CD4-positive, alpha-beta T cell (primary cell): ENCODE data around the gene WDR93. TPM values are rescaled to one million over a fixed set of nuclear protein-coding genes. Genes with fewer than 3 reads are reported as not detected.

Source experiments
- ATAC-seq: fragments of 200-7000 bp; cut with Tn5 transposase; one replicate; pipeline ENCODE4 v1.10.0; 2022; ENCODE audit warnings: mild to moderate bottlenecking; ENCODE audit not compliant: poor library complexity
- CTCF ChIA-PET: fragments of 350-600 bp; sonication (Branson Sonifier 250); formaldehyde crosslinking; loops from one replicate; lab custom pipeline; 2021; ENCODE audit warnings: antibody characterized with exemption, inconsistent platforms; lab: Charles Lee
- POLR2A ChIA-PET: fragments of 350-600 bp; sonication (Branson Sonifier 250); formaldehyde crosslinking; loops from one replicate; lab custom pipeline; 2021; ENCODE audit warnings: antibody characterized with exemption, inconsistent platforms; lab: Charles Lee
- DNase-seq, 14 experiments: peaks; one replicate each; pipeline ENCODE4 v3.0.0-alpha.2; 2013 to 2020; ENCODE audit warnings: mixed read lengths in 2 of 14
- H3K27ac ChIP-seq, 2 donors: one replicate each; pipeline versions ENCODE4 v1.5.1 to v1.7.0; 2013; ENCODE audit warnings: low read length in 2 of 2, low read depth in 1 of 2, mild to moderate bottlenecking in 1 of 2
- H3K27me3 ChIP-seq, 2 experiments: 1 replicate in 1 of 2; 2 replicates in 1 of 2; pipeline versions ENCODE4 v1.6.1 to v1.7.0; 2013; ENCODE audit warnings: low read length in 2 of 2, control low read depth in 1 of 2, mild to moderate bottlenecking in 1 of 2, moderate library complexity in 1 of 2; ENCODE audit not compliant: insufficient read depth in 2 of 2, control insufficient read depth in 1 of 2
- H3K36me3 ChIP-seq: one replicate; pipeline ENCODE4 v1.6.1; 2013; ENCODE audit warnings: low read length, control low read depth; ENCODE audit not compliant: insufficient read depth
- H3K4me1 ChIP-seq: one replicate; pipeline ENCODE4 v1.6.1; 2013; ENCODE audit warnings: low read length, control low read depth; ENCODE audit not compliant: insufficient read depth
- H3K4me3 ChIP-seq: one replicate; pipeline ENCODE4 v1.5.1; 2013; ENCODE audit warnings: mild to moderate bottlenecking, low read length, moderate library complexity
- H3K9me3 ChIP-seq, 2 experiments: 1 replicate in 1 of 2; 2 replicates in 1 of 2; pipeline versions ENCODE4 v1.6.1 to v1.7.0; 2013; ENCODE audit warnings: low read length in 2 of 2, mild to moderate bottlenecking in 2 of 2, control low read depth in 1 of 2, moderate library complexity in 1 of 2; ENCODE audit not compliant: control insufficient read depth in 1 of 2, insufficient read depth in 1 of 2
- H3K27ac Mint-ChIP-seq: one replicate; pipeline ENCODE4 v1.8.0; 2020; ENCODE audit warnings: mixed read lengths
- H3K27me3 Mint-ChIP-seq: one replicate; pipeline ENCODE4 v1.8.0; 2021; ENCODE audit warnings: mixed read lengths
- H3K36me3 Mint-ChIP-seq: one replicate; pipeline ENCODE4 v1.8.0; 2021; ENCODE audit warnings: low read depth, mixed read lengths
- H3K4me1 Mint-ChIP-seq: one replicate; pipeline ENCODE4 v1.8.0; 2021; ENCODE audit warnings: low read depth, mixed read lengths
- H3K4me3 Mint-ChIP-seq: one replicate; pipeline ENCODE4 v1.8.0; 2020; ENCODE audit warnings: mild to moderate bottlenecking, mixed read lengths
- H3K9me3 Mint-ChIP-seq: one replicate; pipeline ENCODE4 v1.8.0; 2020; ENCODE audit warnings: mixed read lengths
- intact Hi-C, 2 experiments: fragments of 100-400 bp; cut with DNase I in 1 of 2; cut with micrococcal nuclease in 1 of 2; formaldehyde crosslinking; loops; one replicate each; pipeline versions ENCODE4 v1.15.1 to v1.9.0; 2023 to 2025; cut with DNase I, micrococcal nuclease
- polyA plus RNA-seq, 2 donors: library from polyadenylated mRNA; unstranded; fragments of 120-200 nt; gene quantifications; one replicate each; pipeline ENCODE4 v1.2.1, GENCODE V29; 2013
- total RNA-seq, 174 experiments: library from RNA in 2 of 174; stranded (reverse) in 2 of 174; gene quantifications; one replicate each; pipeline ENCODE4 v1.2.3 and lab custom pipeline; 2021 to 2026
- TF ChIP-seq, protein P1 (sequence below): fragments of 200-600 bp; IDR thresholded peaks from one replicate; pipeline ENCODE4 v1.8.0; 2022; ENCODE audit warnings: antibody characterized with exemption, mild to moderate bottlenecking

The WDR93 gene
- not detected for total RNA-seq
- not detected for polyA plus RNA-seq (2013, experiment 1 of 2)
- 0.05 TPM for polyA plus RNA-seq (2013, experiment 2 of 2)
- total RNA-seq (lab: John Stamatoyannopoulos, UW) = 0 to 0.28 (median 0.03) reads per million in 172 experiments

DNA sequence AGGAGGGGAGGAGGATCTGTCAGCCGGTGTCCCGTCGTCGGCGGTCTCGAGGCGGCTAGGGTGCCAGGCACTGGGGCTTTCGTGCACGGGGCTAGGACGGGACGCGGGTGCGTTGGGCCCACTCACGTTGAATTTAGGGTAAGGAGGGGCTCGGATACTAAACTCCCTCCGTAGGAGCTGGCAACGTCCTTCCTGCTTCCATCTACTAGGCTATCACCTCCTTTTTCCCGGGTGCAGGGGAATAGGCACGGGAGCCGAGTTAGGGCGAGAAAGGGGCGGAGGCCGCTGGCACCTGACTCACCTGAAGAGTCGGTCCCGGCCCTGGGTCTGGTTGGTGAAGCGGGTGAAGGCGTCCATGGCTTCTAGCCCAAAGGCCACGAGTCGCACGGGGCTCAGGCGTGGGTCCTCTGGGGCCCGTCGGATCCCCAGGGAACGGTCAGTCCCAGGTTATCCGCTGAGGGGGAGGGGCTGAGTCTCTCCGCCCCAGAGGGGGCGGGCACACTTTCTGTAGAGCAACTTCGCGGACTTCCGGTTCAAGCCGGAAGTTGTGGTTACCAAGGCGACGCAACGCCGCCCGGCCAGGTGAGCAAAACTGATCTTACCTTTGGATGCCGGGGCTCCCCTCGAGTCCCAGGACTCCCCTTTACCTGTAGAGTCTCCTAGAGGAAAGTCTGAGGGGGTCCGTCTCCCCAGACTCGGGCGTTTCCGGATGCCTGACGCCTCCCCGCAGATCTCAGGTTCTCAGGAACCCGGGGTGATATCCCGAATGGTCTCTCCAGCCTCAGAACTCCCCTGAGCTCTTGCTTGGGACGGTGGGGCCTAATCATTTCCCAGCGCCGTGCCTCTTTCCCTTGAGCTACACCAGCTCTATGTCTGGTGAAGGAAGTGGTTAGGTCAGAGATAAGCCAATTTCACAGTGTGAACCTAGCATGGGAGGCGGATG is at the start of gene WDR93, which contains the start of gene PEX11A:
TSS of gene WDR93 (plus strand) at position 536 of the 943 bp plus-strand sequence. CDS start 10,936 bp downstream, outside the sequence.
TSS of gene PEX11A (minus strand) at position 479 of the 943 bp plus-strand sequence. CDS start at position 357, 122 bp downstream.
- peak within 1 kb of the TSS; percentile 90 for H3K4me3 Mint-ChIP-seq
- H3K27me3 Mint-ChIP-seq = peaks cover 5% of the 10 kb centered on the region
- Histone ChIP-seq H3K9me3 (no peaks in the 10 kb centered on the region), H3K27me3 (no peaks in the 10 kb centered on the region), H3K36me3 (peaks cover 2% of the 10 kb centered on the region), H3K4me3 (peak within 1 kb of the TSS; percentile 98), H3K27ac (peak within 1 kb of the TSS in 1 of 2 donors; percentile 63), H3K4me1 (peaks cover 17% of the 10 kb centered on the region)
- DNase-seq (peak; percentile 58 to 89 (median 71)), ATAC-seq (peak; percentile 82)
- H3K36me3 Mint-ChIP-seq = peaks cover 2% of the 10 kb centered on the region
- peak within 1 kb of the TSS; percentile 73 for H3K27ac Mint-ChIP-seq
- peaks cover 6% of the 10 kb centered on the region for H3K4me1 Mint-ChIP-seq
- ChIA-PET POLR2A (no interaction called here), CTCF (no interaction called here)
- TF ChIP-seq, protein P1, sequence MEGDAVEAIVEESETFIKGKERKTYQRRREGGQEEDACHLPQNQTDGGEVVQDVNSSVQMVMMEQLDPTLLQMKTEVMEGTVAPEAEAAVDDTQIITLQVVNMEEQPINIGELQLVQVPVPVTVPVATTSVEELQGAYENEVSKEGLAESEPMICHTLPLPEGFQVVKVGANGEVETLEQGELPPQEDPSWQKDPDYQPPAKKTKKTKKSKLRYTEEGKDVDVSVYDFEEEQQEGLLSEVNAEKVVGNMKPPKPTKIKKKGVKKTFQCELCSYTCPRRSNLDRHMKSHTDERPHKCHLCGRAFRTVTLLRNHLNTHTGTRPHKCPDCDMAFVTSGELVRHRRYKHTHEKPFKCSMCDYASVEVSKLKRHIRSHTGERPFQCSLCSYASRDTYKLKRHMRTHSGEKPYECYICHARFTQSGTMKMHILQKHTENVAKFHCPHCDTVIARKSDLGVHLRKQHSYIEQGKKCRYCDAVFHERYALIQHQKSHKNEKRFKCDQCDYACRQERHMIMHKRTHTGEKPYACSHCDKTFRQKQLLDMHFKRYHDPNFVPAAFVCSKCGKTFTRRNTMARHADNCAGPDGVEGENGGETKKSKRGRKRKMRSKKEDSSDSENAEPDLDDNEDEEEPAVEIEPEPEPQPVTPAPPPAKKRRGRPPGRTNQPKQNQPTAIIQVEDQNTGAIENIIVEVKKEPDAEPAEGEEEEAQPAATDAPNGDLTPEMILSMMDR = no peak
- H3K9me3 Mint-ChIP-seq = no peaks in the 10 kb centered on the region
- intact Hi-C loops = loop anchor here in 1 of 2 experiments (5.0 to 10.0 kb wide), 2 partner anchors 113 to 356 kb away; partner anchors contain the start of genes POLG and TICRR

DNA sequence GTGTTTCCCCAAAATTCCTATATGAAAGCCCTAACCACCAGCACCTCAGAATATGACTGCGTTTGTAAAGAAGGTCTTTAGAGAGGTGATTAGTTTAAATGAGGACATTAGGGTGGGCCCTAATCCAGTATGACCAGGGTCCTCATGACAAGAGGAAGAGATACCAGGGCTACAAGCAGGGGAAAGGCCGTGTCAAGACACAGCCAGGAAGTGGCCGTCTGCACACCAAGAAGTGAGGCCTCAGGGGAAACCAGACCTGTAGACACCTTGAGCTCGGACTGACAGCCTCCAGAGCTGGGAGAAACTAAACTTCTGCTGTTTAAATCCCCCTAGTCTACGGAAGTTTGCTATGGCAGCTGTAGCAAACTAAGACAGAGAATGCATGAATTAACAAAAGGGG is 49.6 kb upstream of the WDR93 start:
- H3K36me3 ChIP-seq = no peaks in the 10 kb centered on the region
- no peaks in the 10 kb centered on the region for H3K4me1 ChIP-seq
- Mint-ChIP-seq H3K27me3 (no peaks in the 10 kb centered on the region), H3K9me3 (no peaks in the 10 kb centered on the region), H3K27ac (no peak overlapping the region), H3K36me3 (no peaks in the 10 kb centered on the region), H3K4me3 (no peak overlapping the region), H3K4me1 (no peaks in the 10 kb centered on the region)
- H3K9me3 ChIP-seq = no peaks in the 10 kb centered on the region
- DNase-seq = no peak
- H3K27ac ChIP-seq = no peak overlapping the region
- POLR2A ChIA-PET = no interaction called here
- H3K4me3 ChIP-seq = no peak overlapping the region
- CTCF ChIA-PET = no interaction called here
- no peaks in the 10 kb centered on the region for H3K27me3 ChIP-seq
- TF ChIP-seq, protein P1 = no peak
- ATAC-seq = no peak
- intact Hi-C loops = no loop called here

DNA sequence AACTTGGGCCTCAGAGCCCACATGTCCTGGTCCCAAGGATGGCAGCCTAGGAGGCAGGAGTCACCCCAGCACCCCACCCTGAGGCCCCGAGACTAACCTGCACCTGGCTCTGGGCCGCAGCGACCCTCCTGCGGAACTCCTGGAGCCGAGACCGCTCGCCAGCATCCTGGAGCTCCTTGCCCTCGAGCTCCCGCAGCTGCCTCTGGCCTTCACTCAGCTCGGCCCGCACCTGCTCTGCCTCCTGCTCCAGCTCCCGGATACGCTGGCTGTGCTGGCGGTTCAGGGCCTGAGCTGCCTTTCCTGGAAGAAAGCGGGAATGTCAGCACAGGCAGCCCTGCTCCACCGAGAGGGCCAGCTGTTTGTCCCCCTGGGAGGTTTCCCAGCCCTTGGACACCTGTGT is 48.5 kb upstream of the WDR93 start:
- Histone ChIP-seq H3K27ac (no peak overlapping the region), H3K9me3 (peaks cover 0 to under 1% of the 10 kb centered on the region in 2 experiments), H3K4me1 (no peaks in the 10 kb centered on the region), H3K4me3 (no peak overlapping the region), H3K27me3 (no peaks in the 10 kb centered on the region), H3K36me3 (no peaks in the 10 kb centered on the region)
- ATAC-seq = no peak
- Mint-ChIP-seq H3K4me3 (no peak overlapping the region), H3K4me1 (no peaks in the 10 kb centered on the region), H3K36me3 (no peaks in the 10 kb centered on the region), H3K27me3 (no peaks in the 10 kb centered on the region), H3K9me3 (no peaks in the 10 kb centered on the region), H3K27ac (no peak overlapping the region)
- ChIA-PET CTCF (no interaction called here), POLR2A (no interaction called here)
- DNase-seq = no peak
- TF ChIP-seq, protein P1 = no peak
- intact Hi-C loops = no loop called here
